ENCODE data around the gene RGL3.

Gene RGL3

DNA sequence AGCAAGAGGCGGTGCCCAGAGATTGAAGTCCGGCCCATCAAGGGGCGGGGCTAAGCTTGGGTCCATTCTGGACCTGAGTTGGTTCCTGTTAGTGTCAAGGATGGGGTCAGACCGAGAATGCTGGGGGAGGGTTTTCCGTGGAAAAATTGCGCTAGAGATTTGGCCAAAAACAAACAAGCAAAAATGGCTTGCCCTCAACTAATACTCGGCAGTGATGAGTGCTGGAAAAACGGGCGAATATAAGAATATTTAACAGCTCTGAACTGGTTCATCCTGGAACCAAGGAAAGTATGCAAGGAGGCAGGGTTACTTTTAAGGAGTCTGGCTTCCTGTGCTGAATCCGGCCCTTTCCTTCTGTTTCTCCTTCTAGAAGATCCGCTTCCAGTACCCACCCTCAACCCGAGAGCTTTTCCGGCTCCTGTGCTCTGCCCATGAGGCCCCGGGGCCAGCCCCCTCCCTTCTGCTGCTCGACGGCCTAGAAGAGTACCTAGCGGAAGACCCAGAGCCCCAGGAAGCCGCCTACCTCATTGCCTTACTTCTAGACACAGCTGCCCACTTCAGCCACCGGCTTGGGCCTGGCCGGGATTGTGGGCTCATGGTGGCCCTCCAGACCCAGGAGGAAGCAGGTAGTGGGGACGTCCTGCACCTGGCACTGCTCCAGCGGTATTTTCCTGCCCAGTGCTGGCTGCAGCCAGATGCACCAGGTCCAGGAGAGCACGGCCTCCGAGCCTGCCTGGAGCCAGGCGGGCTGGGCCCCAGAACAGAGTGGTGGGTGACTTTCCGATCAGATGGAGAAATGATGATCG lies 43.8 kb downstream of the RGL3 start:
- TF ChIP-seq ZFX (IDR thresholded peaks at IDR 0.05; ENCODE audit: borderline replicate concordance), result no peak
- TF ChIP-seq, protein P1, sequence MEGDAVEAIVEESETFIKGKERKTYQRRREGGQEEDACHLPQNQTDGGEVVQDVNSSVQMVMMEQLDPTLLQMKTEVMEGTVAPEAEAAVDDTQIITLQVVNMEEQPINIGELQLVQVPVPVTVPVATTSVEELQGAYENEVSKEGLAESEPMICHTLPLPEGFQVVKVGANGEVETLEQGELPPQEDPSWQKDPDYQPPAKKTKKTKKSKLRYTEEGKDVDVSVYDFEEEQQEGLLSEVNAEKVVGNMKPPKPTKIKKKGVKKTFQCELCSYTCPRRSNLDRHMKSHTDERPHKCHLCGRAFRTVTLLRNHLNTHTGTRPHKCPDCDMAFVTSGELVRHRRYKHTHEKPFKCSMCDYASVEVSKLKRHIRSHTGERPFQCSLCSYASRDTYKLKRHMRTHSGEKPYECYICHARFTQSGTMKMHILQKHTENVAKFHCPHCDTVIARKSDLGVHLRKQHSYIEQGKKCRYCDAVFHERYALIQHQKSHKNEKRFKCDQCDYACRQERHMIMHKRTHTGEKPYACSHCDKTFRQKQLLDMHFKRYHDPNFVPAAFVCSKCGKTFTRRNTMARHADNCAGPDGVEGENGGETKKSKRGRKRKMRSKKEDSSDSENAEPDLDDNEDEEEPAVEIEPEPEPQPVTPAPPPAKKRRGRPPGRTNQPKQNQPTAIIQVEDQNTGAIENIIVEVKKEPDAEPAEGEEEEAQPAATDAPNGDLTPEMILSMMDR (IDR thresholded peaks at IDR 0.05), result no peak
- peak overlapping the region; percentile 98 for H3K27ac ChIP-seq

- TF ChIP-seq, protein P1 (IDR thresholded peaks at IDR 0.05), result no peak
- TF ChIP-seq ZFX (IDR thresholded peaks at IDR 0.05; ENCODE audit: borderline replicate concordance), result no peak
- peak within 1 kb of the TSS; percentile 98 for H3K27ac ChIP-seq
Measured at GRCh38 chr19:11374433-11375142, 44.5 kb downstream of the RGL3 start, which contains the start of gene SWSAP1. Gene SWSAP1, plus strand, starts transcription at chr19:11374666. Its CDS starts 15 bp downstream, at chr19:11374681.

- peak overlapping the region; percentile 98 for H3K27ac ChIP-seq
- no peak for TF ChIP-seq ZFX (IDR thresholded peaks at IDR 0.05; ENCODE audit: borderline replicate concordance)
- TF ChIP-seq, protein P1 (IDR thresholded peaks at IDR 0.05), result no peak
Measured at GRCh38 chr19:11373885-11374432, 45.2 kb downstream of the RGL3 start.

DNA sequence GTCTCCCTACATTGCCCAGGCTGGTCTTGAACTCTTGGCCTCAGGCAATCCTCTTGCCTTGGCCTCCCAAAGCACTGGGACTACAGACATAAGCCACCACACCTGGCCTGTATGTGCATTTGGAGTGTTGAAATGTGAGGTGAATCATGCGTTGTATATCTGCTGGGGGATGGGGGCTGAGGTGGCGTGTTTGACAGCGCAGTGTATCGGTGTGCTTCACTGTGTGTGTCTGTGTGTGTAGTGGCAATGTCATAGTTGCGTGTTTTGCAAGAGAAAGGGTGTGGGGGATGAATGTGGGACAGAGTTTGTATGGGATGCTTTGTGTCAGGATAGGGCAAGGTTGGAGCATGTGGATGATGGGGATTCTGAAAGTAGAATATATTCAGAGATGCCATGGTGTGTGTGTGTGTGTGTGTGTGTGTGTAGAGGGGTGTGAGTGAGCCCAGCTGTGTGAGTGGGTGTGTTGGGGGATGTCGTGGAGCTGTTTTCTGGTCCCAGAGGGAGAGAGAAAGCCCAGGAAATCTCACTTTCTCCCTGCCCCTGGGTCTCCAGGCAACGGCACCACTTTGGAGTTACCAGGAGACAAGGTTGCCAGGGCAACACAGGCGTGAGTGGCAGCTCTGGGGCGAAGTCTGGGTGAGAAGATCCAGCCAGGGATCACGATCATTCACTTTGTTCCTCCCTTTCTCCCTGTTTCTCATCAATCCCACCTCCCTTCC lies 45.8 kb downstream of the RGL3 start:
- no peak for TF ChIP-seq ZFX (IDR thresholded peaks at IDR 0.05; ENCODE audit: borderline replicate concordance)
- TF ChIP-seq, protein P1 (IDR thresholded peaks at IDR 0.05), result no peak

DNA sequence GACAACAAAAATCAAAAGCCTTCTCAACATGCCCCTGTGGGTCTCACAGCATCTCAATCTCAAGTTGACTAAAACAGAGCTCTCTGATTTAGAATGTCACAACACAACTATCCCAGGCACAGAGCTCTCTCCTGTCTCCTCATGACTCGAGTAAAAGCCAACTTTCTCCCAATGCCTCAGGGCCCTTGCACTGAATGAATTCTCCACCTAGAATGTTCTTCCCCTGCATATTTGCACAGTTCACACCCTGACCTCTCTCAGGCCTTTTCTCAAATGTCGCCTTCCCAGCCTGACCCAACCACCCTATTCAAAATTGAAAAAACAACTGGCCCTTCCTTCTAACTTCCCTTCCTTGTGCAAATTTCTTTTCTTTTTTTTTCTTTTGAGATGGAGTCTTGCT lies 48.4 kb downstream of the RGL3 start:
- H3K27ac ChIP-seq, result no peak overlapping the region
- TF ChIP-seq, protein P1 (IDR thresholded peaks at IDR 0.05), result no peak
- TF ChIP-seq ZFX (IDR thresholded peaks at IDR 0.05; ENCODE audit: borderline replicate concordance), result no peak

More for the DNA sequence above, 45.8 kb downstream of the RGL3 start:
- H3K27ac ChIP-seq, result peak overlapping the region; percentile 98

GRCh38 chr19:11367528-11367927 lies 51.6 kb downstream of the RGL3 start:
- TF ChIP-seq, protein P1 (IDR thresholded peaks at IDR 0.05), result no peak
- TF ChIP-seq ZFX (IDR thresholded peaks at IDR 0.05; ENCODE audit: borderline replicate concordance), result no peak
- no peak overlapping the region for H3K27ac ChIP-seq
